WTC11 (cell line): ENCODE measurements around the gene REC8.

Experiments used
- CREB1 ChIP-seq: sonication (generic); formaldehyde crosslinking; IDR thresholded peaks from 2 replicates; pipeline ENCODE4 v1.8.0; 2023; ENCODE audit warnings: mild to moderate bottlenecking, missing genetic modification reagents
- CTCF ChIP-seq: fragments of 200-600 bp; IDR thresholded peaks from 2 replicates; pipeline ENCODE4 v1.8.0; 2022; ENCODE audit warnings: antibody characterized with exemption
- E2F5 ChIP-seq: sonication (generic); formaldehyde crosslinking; IDR thresholded peaks from 2 replicates; pipeline ENCODE4 v1.8.1; 2022; ENCODE audit warnings: mild to moderate bottlenecking, moderate library complexity, missing genetic modification reagents
- JUN ChIP-seq: sonication (generic); formaldehyde crosslinking; IDR thresholded peaks from 2 replicates; pipeline ENCODE4 v1.8.0; 2023; ENCODE audit warnings: mild to moderate bottlenecking, missing genetic modification reagents
- KAT7 ChIP-seq: sonication (generic); formaldehyde crosslinking; IDR thresholded peaks from 2 replicates; pipeline ENCODE4 v1.8.1; 2023; ENCODE audit warnings: missing genetic modification reagents, mild to moderate bottlenecking, borderline replicate concordance
- NFE2L1 ChIP-seq: sonication (generic); formaldehyde crosslinking; IDR thresholded peaks from 2 replicates; pipeline ENCODE4 v1.8.1; 2023; ENCODE audit warnings: missing genetic modification reagents
- NFYB ChIP-seq: sonication (generic); formaldehyde crosslinking; conservative IDR thresholded peaks from 2 replicates; pipeline ENCODE4 v1.8.0; 2022; ENCODE audit warnings: low read depth, missing genetic modification reagents
- NR1H2 ChIP-seq: sonication (generic); formaldehyde crosslinking; IDR thresholded peaks from 2 replicates; pipeline ENCODE4 v1.9.0; 2021; ENCODE audit warnings: mild to moderate bottlenecking, moderate library complexity, missing genetic modification reagents
- NR3C1 ChIP-seq: sonication (generic); formaldehyde crosslinking; conservative IDR thresholded peaks from 2 replicates; pipeline ENCODE4 v1.8.1; 2023; ENCODE audit warnings: low read depth, mild to moderate bottlenecking, missing genetic modification reagents
- TEAD1 ChIP-seq: sonication (generic); formaldehyde crosslinking; IDR thresholded peaks from 2 replicates; pipeline ENCODE4 v1.8.0; 2022; ENCODE audit warnings: mild to moderate bottlenecking, missing genetic modification reagents
- USF2 ChIP-seq: sonication (generic); formaldehyde crosslinking; IDR thresholded peaks from 2 replicates; pipeline ENCODE4 v1.8.1; 2023; ENCODE audit warnings: mild to moderate bottlenecking, missing genetic modification reagents, moderate library complexity
- ZSCAN18 ChIP-seq: fragments of 250-450 bp; sonication (Bioruptor Pico); IDR thresholded peaks from 2 replicates; pipeline ENCODE4 v2.1.2; 2022; ENCODE audit warnings: mild to moderate bottlenecking, moderate library complexity

GRCh38 chr14:24196071-24197055, 24.5 kb downstream of the REC8 start:
- no peak for TF ChIP-seq CTCF
- no peak for TF ChIP-seq NR3C1 (CRISPR knock-in tag)
- no peak for TF ChIP-seq USF2 (CRISPR knock-in tag)
- no peak for TF ChIP-seq KAT7 (CRISPR knock-in tag)
- TF ChIP-seq ZSCAN18 (CRISPR knock-in tag) = no peak
- no peak for TF ChIP-seq NFYB (CRISPR knock-in tag)
- TF ChIP-seq TEAD1 (CRISPR knock-in tag) = no peak
- TF ChIP-seq NR1H2 (CRISPR knock-in tag) = no peak
- no peak for TF ChIP-seq JUN (CRISPR knock-in tag)
- TF ChIP-seq E2F5 (CRISPR knock-in tag) = no peak
- no peak for TF ChIP-seq CREB1
- no peak for TF ChIP-seq NFE2L1 (CRISPR knock-in tag)
